Liver (tissue), 9 donors: ENCODE measurements around the gene MYH14. TPM values are rescaled to one million over a fixed set of nuclear protein-coding genes. Genes with fewer than 3 reads are reported as not detected.

Source experiments
- DNase-seq: peaks from one replicate; pipeline ENCODE4 v3.0.0-alpha.2; 2017; ENCODE audit warnings: low spot score
- H3K27ac ChIP-seq, 2 donors: one replicate each; pipeline ENCODE4 v1.7.0; 2013; ENCODE audit warnings: inconsistent platforms in 2 of 2, low read length in 2 of 2, control low read depth in 1 of 2, low read depth in 1 of 2, mild to moderate bottlenecking in 1 of 2
- H3K27me3 ChIP-seq, 4 donors: one replicate each; pipeline versions ENCODE4 v1.6.1 to v1.7.0; 2013; ENCODE audit warnings: low read length in 3 of 4, inconsistent platforms in 1 of 4, mild to moderate bottlenecking in 1 of 4, moderate library complexity in 1 of 4; ENCODE audit not compliant: control insufficient read depth in 4 of 4, insufficient read depth in 4 of 4
- H3K36me3 ChIP-seq, 4 donors: one replicate each; pipeline versions ENCODE4 v1.6.1 to v1.7.0; 2013; ENCODE audit warnings: low read length in 3 of 4, mild to moderate bottlenecking in 3 of 4, low read depth in 1 of 4, moderate library complexity in 1 of 4; ENCODE audit not compliant: control insufficient read depth in 4 of 4, insufficient read depth in 3 of 4
- H3K4me1 ChIP-seq, 4 donors: one replicate each; pipeline versions ENCODE4 v1.6.1 to v1.7.0; 2013; ENCODE audit warnings: low read length in 3 of 4, mild to moderate bottlenecking in 3 of 4, moderate library complexity in 1 of 4; ENCODE audit not compliant: control insufficient read depth in 4 of 4, insufficient read depth in 4 of 4
- H3K4me3 ChIP-seq, 3 donors: one replicate each; pipeline versions ENCODE4 v1.6.1 to v1.7.0; 2013; ENCODE audit warnings: low read length in 3 of 3, control low read depth in 1 of 3, low read depth in 1 of 3, mild to moderate bottlenecking in 1 of 3
- H3K9ac ChIP-seq, 2 donors: one replicate each; pipeline ENCODE4 v1.7.0; 2013; ENCODE audit warnings: low read length in 2 of 2, mild to moderate bottlenecking in 2 of 2, moderate library complexity in 2 of 2, control low read depth in 1 of 2, low read depth in 1 of 2
- H3K9me3 ChIP-seq, 4 donors: one replicate each; pipeline versions ENCODE4 v1.6.1 to v1.7.0; 2013; ENCODE audit warnings: low read length in 3 of 4; ENCODE audit not compliant: control insufficient read depth in 4 of 4
- ATF3 ChIP-seq: IDR thresholded peaks from 2 replicates; pipeline ENCODE4 v1.6.1; 2016; ENCODE audit warnings: antibody characterized with exemption
- FOXA1 ChIP-seq: IDR thresholded peaks from 2 replicates; pipeline ENCODE4 v1.6.1; 2016; ENCODE audit warnings: antibody characterized with exemption
- FOXA2 ChIP-seq: IDR thresholded peaks from 2 replicates; pipeline ENCODE4 v1.6.1; 2016; ENCODE audit warnings: antibody characterized with exemption
- JUND ChIP-seq, 2 donors: IDR thresholded peaks; 2 replicates each; pipeline ENCODE4 v1.6.1; 2016; ENCODE audit warnings: antibody characterized with exemption in 2 of 2
- NR2F2 ChIP-seq: IDR thresholded peaks from 2 replicates; pipeline ENCODE4 v1.6.1; 2016; ENCODE audit warnings: antibody characterized with exemption
- RAD21 ChIP-seq, 2 donors: IDR thresholded peaks; 2 replicates each; pipeline ENCODE4 v1.6.1; 2016; ENCODE audit warnings: antibody characterized with exemption in 2 of 2, mild to moderate bottlenecking in 2 of 2
- REST ChIP-seq: IDR thresholded peaks from 2 replicates; pipeline ENCODE4 v1.6.1; 2016; ENCODE audit warnings: antibody characterized with exemption, mild to moderate bottlenecking
- RXRA ChIP-seq, 2 donors: IDR thresholded peaks; 2 replicates each; pipeline ENCODE4 v1.6.1; 2017 to 2018; ENCODE audit warnings: antibody characterized with exemption in 2 of 2, mild to moderate bottlenecking in 1 of 2
- SP1 ChIP-seq: IDR thresholded peaks from 2 replicates; pipeline ENCODE4 v1.6.1; 2018; ENCODE audit warnings: antibody characterized with exemption, mild to moderate bottlenecking
- YY1 ChIP-seq: IDR thresholded peaks from 2 replicates; pipeline ENCODE4 v1.6.1; 2016; ENCODE audit warnings: antibody characterized with exemption, mild to moderate bottlenecking
- WGBS: extraction: QIAGEN DNeasy Blood & Tissue Kit; methylation state at CpG from one replicate; pipeline ENCODE4 v1.1.7; 2013; 5-methylcytosine and 5-hydroxymethylcytosine counted together
- polyA plus RNA-seq, 2 donors: library from polyadenylated mRNA; stranded (reverse) in 1 of 2; unstranded in 1 of 2; fragments of 200-250 nt in 1 of 2; fragments of >200 nt in 1 of 2; fragmentation: Nextera tagmentation in 1 of 2; extraction: Ambion mirVana in 1 of 2; gene quantifications; one replicate each; pipeline versions ENCODE4 v1.2.1 to v1.2.3, GENCODE V29; 2013 to 2015
- total RNA-seq, 2 donors: library from RNA; depleted of rRNA; stranded (reverse); fragments of >200 nt; gene quantifications; one replicate each; pipeline ENCODE4 v1.2.3, GENCODE V29; 2014
- TF ChIP-seq, protein P1 (sequence below): fragments of 150-350 bp; IDR thresholded peaks from 2 replicates; pipeline ENCODE4 v1.5.1; 2017; ENCODE audit warnings: improper control_type of control experiment, low read depth, low read length; ENCODE audit not compliant: missing input control
- donor health status: healthy.
- donor health status: healthy.
- donor health status: healthy.
- donor health status: healthy.
- donor health status: healthy.

MYH14 gene
- total and polyA plus RNA-seq, 4 donors: 12.4 to 37.5 (median 25.5) TPM

DNA sequence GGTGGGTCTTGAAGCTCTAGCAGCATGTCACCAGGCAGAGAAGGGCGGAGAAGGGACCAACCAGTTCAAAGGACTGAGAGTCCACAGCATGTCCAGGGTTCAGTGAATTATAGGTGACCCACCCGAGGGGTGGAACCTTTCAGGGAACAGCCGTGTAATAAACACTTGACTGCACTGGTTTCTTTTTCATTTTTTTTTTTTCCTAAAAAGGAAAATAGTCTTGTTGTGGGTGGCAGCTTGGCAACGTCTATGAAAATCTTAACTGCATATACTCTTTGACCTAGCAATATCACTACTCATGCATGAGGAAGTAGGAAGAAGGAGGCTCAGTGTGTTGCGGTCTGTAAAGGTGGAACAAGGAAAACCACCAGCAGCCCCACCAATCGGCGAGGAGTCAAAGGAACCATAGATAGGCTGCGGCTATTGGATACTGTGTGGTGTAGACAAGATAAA lies 13.0 kb upstream of the MYH14 start:
- Histone ChIP-seq H3K27ac (no peak overlapping the region), H3K27me3 (peaks cover 0 to 2% (median 0%) of the 10 kb centered on the region in 4 donors), H3K9ac (no peak overlapping the region), H3K36me3 (no peaks in the 10 kb centered on the region), H3K9me3 (no peaks in the 10 kb centered on the region), H3K4me1 (no peaks in the 10 kb centered on the region), H3K4me3 (no peak overlapping the region)
- DNase-seq: no peak
- no peak for TF ChIP-seq RAD21 (IDR thresholded peaks at IDR 0.05)
- TF ChIP-seq REST: no peak
- no peak for TF ChIP-seq JUND (IDR thresholded peaks at IDR 0.05)
- no peak for TF ChIP-seq FOXA2
- no peak for TF ChIP-seq FOXA1
- TF ChIP-seq, protein P1, sequence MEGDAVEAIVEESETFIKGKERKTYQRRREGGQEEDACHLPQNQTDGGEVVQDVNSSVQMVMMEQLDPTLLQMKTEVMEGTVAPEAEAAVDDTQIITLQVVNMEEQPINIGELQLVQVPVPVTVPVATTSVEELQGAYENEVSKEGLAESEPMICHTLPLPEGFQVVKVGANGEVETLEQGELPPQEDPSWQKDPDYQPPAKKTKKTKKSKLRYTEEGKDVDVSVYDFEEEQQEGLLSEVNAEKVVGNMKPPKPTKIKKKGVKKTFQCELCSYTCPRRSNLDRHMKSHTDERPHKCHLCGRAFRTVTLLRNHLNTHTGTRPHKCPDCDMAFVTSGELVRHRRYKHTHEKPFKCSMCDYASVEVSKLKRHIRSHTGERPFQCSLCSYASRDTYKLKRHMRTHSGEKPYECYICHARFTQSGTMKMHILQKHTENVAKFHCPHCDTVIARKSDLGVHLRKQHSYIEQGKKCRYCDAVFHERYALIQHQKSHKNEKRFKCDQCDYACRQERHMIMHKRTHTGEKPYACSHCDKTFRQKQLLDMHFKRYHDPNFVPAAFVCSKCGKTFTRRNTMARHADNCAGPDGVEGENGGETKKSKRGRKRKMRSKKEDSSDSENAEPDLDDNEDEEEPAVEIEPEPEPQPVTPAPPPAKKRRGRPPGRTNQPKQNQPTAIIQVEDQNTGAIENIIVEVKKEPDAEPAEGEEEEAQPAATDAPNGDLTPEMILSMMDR: no peak
- TF ChIP-seq YY1: no peak
- no peak for TF ChIP-seq ATF3
- 76% methylated on average over 8 of the region's 8 CpGs for WGBS

DNA sequence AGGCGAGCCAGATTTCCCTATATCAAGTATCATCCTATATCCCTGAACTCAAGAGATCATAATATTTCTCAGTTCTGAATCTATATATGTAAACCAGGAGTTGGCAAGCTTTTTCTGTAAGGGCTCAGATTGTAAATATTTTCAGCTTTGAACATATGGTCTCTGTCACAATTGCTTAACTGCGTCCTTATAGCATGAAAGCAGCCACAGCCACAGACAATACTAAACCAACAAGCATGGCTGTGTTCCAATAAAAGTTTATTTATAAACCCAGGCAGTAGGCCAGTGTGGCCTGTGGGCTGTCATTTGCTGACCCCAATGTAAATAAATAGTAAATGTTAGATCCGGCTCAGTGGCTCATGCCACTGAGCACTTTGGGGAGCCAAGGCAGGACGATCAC lies 12.2 kb upstream of the MYH14 start:
- Histone ChIP-seq H3K4me3 (no peak overlapping the region), H3K36me3 (no peaks in the 10 kb centered on the region), H3K27me3 (peaks cover 0 to 2% (median 0%) of the 10 kb centered on the region in 4 donors), H3K9me3 (no peaks in the 10 kb centered on the region), H3K27ac (no peak overlapping the region), H3K9ac (no peak overlapping the region), H3K4me1 (no peaks in the 10 kb centered on the region)
- 47% methylated on average over 4 of the region's 4 CpGs for WGBS
- no peak for TF ChIP-seq SP1
- TF ChIP-seq REST: no peak
- no peak for TF ChIP-seq NR2F2
- no peak for TF ChIP-seq RAD21 (IDR thresholded peaks at IDR 0.05)
- TF ChIP-seq, protein P1: no peak
- TF ChIP-seq ATF3: no peak
- no peak for TF ChIP-seq RXRA (IDR thresholded peaks at IDR 0.05)
- DNase-seq: no peak
